ENCODE results near the gene OR10AD1.

DNA sequence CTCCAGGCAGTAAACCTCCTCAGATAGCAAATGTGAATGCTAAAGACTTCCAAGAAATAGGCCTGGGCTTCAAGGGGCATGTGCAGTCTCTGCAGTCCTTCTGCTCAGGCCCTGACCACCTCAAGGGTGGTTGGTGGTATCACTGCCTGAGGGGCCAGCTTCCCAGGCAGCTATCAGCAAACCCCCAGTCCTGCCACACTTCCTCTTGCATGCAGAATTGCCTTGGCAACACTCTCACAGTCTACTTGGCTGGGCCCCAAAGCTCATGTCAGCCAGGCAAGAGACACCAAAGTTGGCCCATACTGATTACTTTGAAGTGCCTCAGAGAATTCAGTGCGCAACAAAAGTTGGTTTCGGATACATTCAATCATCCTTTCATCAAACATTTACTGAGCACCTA, 42.3 kb downstream of the OR10AD1 start:
- TF ChIP-seq POLR2AphosphoS5 (IDR thresholded peaks at IDR 0.05; ENCODE audit: borderline replicate concordance, low read depth, low read length): no peak
- no peak for TF ChIP-seq EZH2 (IDR thresholded peaks at IDR 0.05)

All from SK-N-MC (cell line).